HG02943 (cell line): ENCODE data around the gene GUSB.
"Not testable (repeated sequence)": the region's sequence is repeated elsewhere in the genome, so short reads cannot be mapped to it uniquely, and the experiment has no call there.

Experiments
- ATAC-seq: cut with Tn5 transposase; IDR thresholded peaks from one replicate; pipeline ENCODE4 v1.9.1; 2021; ENCODE audit warnings: mild to moderate bottlenecking, low read depth, moderate library complexity; ENCODE audit not compliant: unreplicated experiment

The GUSB gene

GRCh38 chr7:65976659-65977196 lies 5.3 kb downstream of the GUSB start:
- no peak for ATAC-seq

GRCh38 chr7:65975814-65976445 lies 6.1 kb downstream of the GUSB start:
- no peak for ATAC-seq

GRCh38 chr7:65974876-65975275 lies 7.1 kb downstream of the GUSB start:
- no peak for ATAC-seq

- no peak for ATAC-seq
Measured at GRCh38 chr7:65974191-65974801, 7.7 kb downstream of the GUSB start.

GRCh38 chr7:65972976-65973375 lies 9.0 kb downstream of the GUSB start:
- ATAC-seq, result no peak

- ATAC-seq, result no peak
Measured at GRCh38 chr7:65971021-65971420, 11.0 kb downstream of the GUSB start.

- ATAC-seq, result no peak
Measured at GRCh38 chr7:65968256-65969185, 13.5 kb downstream of the GUSB start.

GRCh38 chr7:65967361-65968155 lies 14.5 kb downstream of the GUSB start:
- no peak for ATAC-seq

GRCh38 chr7:65966146-65966545 lies 15.9 kb downstream of the GUSB start:
- no peak for ATAC-seq

GRCh38 chr7:65964671-65965070 lies 17.3 kb downstream of the GUSB start:
- not testable (repeated sequence) for ATAC-seq

- ATAC-seq, result no peak
Measured at GRCh38 chr7:65962033-65962432, 20.0 kb downstream of the GUSB start.

- ATAC-seq, result no peak
Measured at GRCh38 chr7:65960351-65961074, 21.5 kb downstream of the GUSB start.

GRCh38 chr7:65955718-65956117 lies 26.3 kb downstream of the GUSB start:
- no peak for ATAC-seq

GRCh38 chr7:65953890-65954450 lies 28.0 kb downstream of the GUSB start:
- no peak for ATAC-seq

GRCh38 chr7:65953001-65953720 lies 28.9 kb downstream of the GUSB start:
- ATAC-seq, result no peak

- ATAC-seq, result no peak
Measured at GRCh38 chr7:65951837-65952578, 30.0 kb downstream of the GUSB start.

GRCh38 chr7:65946904-65947303 lies 35.1 kb downstream of the GUSB start:
- ATAC-seq, result no peak

- not testable (repeated sequence) for ATAC-seq
Measured at GRCh38 chr7:65945787-65946186, 36.2 kb downstream of the GUSB start.
